ENCODE results near the gene TFEC. TPM values are rescaled to one million over a fixed set of nuclear protein-coding genes. Genes with fewer than 3 reads are reported as not detected.

Gene TFEC
- total and polyA plus RNA-seq, 7 donors: 0.15 to 0.93 (median 0.71) TPM

GRCh38 chr7:115951547-115951946, 79.0 kb downstream of the TFEC start:
- H3K9me3 ChIP-seq: no peaks in the 10 kb centered on the region
- no peaks in the 10 kb centered on the region for H3K36me3 ChIP-seq (ENCODE audit: insufficient read depth in 1 of 2, low read depth in 1 of 2)
- H3K27ac ChIP-seq: no peak overlapping the region
- no peaks in the 10 kb centered on the region for H3K4me1 ChIP-seq
- no peak overlapping the region for H3K4me3 ChIP-seq
- no peak for TF ChIP-seq CTCF (IDR thresholded peaks at IDR 0.05)
- DNase-seq (no peak), ATAC-seq (no peak)
- no peaks in the 10 kb centered on the region for H3K27me3 ChIP-seq (ENCODE audit: insufficient read depth in 3 of 3, low read length in 2 of 3)
- 81 to 93% (median 92%) methylated on average over 1 of the region's 1 CpG for WGBS, 3 donors
- intact Hi-C loops (cut with DNase I): no loop called here

- no peaks in the 10 kb centered on the region for H3K27me3 ChIP-seq (ENCODE audit: insufficient read depth in 3 of 3, low read length in 2 of 3)
- ATAC-seq (no peak), DNase-seq (no peak)
- H3K4me3 ChIP-seq: no peak overlapping the region
- intact Hi-C loops (cut with DNase I): no loop called here
- 56 to 71% (median 57%) methylated on average over 5 of the region's 5 CpGs for WGBS, 3 donors
- no peaks in the 10 kb centered on the region for H3K4me1 ChIP-seq
- TF ChIP-seq CTCF (IDR thresholded peaks at IDR 0.05): no peak
- no peaks in the 10 kb centered on the region for H3K9me3 ChIP-seq
- H3K27ac ChIP-seq: no peak overlapping the region
- H3K36me3 ChIP-seq (ENCODE audit: insufficient read depth in 1 of 2, low read depth in 1 of 2): no peaks in the 10 kb centered on the region
Measured at GRCh38 chr7:115941703-115942268, 88.8 kb downstream of the TFEC start.

- whole genome bisulfite sequencing, 3 donors: 49 to 54% (median 49%) methylated on average over 3 of the region's 3 CpGs
- Histone ChIP-seq H3K36me3 (ENCODE audit: insufficient read depth in 1 of 2, low read depth in 1 of 2) (no peaks in the 10 kb centered on the region), H3K27me3 (ENCODE audit: insufficient read depth in 3 of 3, low read length in 2 of 3) (no peaks in the 10 kb centered on the region), H3K4me3 (no peak overlapping the region), H3K4me1 (no peaks in the 10 kb centered on the region), H3K9me3 (no peaks in the 10 kb centered on the region), H3K27ac (no peak overlapping the region)
- TF ChIP-seq CTCF (IDR thresholded peaks at IDR 0.05): no peak
- intact Hi-C loops (cut with DNase I): no loop called here
- ATAC-seq (no peak), DNase-seq (no peak)
Measured at GRCh38 chr7:115940460-115941060, 90.0 kb downstream of the TFEC start.

- 64 to 85% (median 77%) methylated on average over 1 of the region's 1 CpG for WGBS, 3 donors
- Histone ChIP-seq H3K9me3 (no peaks in the 10 kb centered on the region), H3K4me3 (no peak overlapping the region), H3K36me3 (ENCODE audit: insufficient read depth in 1 of 2, low read depth in 1 of 2) (no peaks in the 10 kb centered on the region), H3K4me1 (no peaks in the 10 kb centered on the region), H3K27me3 (ENCODE audit: insufficient read depth in 3 of 3, low read length in 2 of 3) (no peaks in the 10 kb centered on the region), H3K27ac (no peak overlapping the region)
- intact Hi-C loops (cut with DNase I): no loop called here
- no peak for TF ChIP-seq CTCF (IDR thresholded peaks at IDR 0.05)
- DNase-seq: no peak
- no peak for ATAC-seq
Measured at GRCh38 chr7:115937960-115938359, 92.6 kb downstream of the TFEC start.

- intact Hi-C loops (cut with DNase I): no loop called here
- Histone ChIP-seq H3K4me3 (no peak overlapping the region), H3K36me3 (ENCODE audit: insufficient read depth in 1 of 2, low read depth in 1 of 2) (no peaks in the 10 kb centered on the region), H3K27ac (no peak overlapping the region), H3K4me1 (no peaks in the 10 kb centered on the region), H3K9me3 (no peaks in the 10 kb centered on the region), H3K27me3 (ENCODE audit: insufficient read depth in 3 of 3, low read length in 2 of 3) (no peaks in the 10 kb centered on the region)
- TF ChIP-seq CTCF (IDR thresholded peaks at IDR 0.05): no peak
- DNase-seq: no peak
- no peak for ATAC-seq
- 75 to 77% (median 76%) methylated on average over 4 of the region's 4 CpGs for WGBS, 3 donors
Measured at GRCh38 chr7:115933471-115933870, 97.1 kb downstream of the TFEC start.

All from psoas muscle (tissue), 8 donors.